Measurements from ENCODE around the gene ATP2B2.

ATP2B2 gene

DNA sequence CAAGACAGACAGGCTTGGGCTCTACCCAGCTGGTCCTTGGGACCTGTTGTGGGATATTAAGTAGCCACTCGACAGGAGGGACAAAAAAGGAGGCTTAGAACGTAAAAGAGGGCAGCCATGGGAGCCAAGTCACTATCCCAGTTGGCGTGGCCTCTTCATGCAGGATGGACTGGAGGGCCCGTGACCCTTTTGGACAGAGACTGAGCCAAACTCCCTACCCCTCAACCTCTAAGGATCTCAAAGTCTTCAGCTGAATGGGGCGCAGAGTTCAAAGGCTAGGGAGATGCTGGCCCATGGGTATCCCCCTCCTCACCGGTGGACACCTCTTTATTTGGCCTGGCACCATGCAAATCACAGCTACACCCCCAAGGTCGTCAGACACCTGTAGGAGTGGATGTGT is 126.6 kb downstream of the ATP2B2 start:
- DNase-seq = no peak

DNA sequence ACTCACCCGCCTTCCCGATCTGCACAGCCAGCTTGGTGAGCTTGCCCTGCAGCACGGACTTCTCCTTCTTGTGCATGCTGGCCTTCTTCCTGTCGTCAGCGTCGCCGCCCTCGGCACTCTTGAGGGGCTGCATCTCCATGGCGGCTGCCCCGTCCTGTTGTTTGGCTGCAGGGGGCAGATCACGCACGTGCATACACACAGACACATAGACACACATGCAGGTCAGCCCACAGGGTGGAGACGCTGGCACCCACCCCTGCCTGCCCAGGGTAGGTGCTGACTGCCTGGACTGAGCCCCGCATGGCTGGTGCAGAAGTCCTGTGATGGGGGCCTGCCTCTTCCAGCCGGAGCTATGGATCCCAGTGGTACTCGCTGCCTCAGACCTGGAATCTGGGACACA is 127.1 kb downstream of the ATP2B2 start:
- no peak for DNase-seq

DNA sequence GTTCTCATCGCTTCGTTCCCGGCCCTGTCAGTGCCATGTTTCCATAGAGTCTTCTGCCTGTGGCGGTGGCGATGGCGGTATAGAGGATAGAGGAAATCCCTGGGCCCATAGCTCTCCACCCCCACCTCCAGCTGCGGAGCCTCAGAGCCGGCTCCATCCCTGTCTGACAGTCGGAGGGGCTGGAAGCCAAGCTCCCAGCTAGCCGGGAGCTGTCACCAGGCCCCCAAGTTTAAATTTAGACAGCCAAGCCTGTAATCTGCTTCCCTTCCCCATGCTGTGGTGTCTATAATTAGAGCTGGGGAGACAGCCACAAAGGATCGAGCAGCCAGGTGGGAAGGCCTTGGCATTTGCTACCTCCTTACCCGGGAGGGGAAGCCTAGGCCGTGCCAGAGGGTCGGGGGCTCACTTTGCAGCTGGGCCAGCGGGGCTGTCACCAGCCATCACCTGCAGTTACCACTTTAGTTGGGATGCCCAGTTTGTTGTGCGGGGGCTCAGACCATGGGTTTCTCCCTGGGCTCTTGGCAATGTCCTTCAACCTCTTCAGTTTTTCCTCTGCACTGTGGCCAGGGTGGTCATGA is 128.1 kb downstream of the ATP2B2 start:
- no peak for DNase-seq

DNA sequence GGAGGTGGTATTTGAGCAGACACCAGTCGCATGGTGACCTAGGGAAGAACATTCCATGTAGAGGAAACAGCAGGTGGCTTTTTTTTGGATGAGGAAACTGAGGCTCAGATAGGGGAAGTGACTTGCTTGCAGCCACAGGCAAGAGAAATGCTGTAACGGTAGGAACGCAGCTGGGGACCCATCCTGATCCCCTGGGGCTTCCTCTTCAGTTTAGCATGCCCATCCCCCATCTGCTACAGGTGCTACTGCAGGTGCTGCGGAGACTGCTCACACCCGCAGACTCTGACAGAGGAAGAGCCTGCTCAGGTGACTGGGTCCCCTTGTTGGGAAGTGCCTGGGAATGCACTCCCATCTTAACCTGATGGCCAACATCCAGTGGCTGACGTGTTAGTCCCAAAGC is 129.0 kb downstream of the ATP2B2 start:
- no peak for DNase-seq

DNA sequence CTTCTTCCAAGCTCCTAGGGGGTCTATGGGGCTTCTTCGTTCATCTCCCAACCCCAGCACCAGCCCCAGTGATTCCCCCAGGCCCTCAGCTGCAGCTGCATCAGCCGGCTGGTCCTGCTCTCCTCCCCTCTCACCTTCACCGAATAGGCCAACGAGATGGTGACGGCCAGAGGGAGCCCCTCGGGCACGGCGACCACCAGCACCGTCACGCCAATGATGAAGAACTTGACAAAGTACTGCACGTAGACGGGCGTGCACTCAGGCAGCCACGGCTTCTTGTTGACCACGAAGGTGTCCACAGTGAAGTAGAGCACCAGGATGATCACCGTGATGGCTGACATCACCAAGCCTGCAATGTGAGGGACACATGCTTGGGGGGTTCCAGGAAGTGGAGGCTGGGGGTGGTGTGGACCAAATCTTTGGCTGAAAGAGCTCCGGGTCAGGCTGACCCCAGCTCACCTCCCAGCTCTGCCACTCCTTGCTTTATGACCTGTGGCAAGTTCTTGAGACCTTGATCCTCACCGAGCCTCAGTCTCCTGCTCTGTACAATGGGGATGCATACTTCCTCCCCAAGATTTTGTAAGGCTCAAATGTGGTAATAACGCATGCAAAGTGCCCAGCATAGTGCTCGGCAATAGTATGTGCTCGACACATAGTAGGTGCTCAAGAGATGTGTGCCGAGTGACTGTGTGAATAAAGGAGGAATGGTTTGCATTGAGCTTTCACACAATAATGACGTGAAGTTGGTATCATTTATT is 129.9 kb downstream of the ATP2B2 start:
- no peak for DNase-seq

DNA sequence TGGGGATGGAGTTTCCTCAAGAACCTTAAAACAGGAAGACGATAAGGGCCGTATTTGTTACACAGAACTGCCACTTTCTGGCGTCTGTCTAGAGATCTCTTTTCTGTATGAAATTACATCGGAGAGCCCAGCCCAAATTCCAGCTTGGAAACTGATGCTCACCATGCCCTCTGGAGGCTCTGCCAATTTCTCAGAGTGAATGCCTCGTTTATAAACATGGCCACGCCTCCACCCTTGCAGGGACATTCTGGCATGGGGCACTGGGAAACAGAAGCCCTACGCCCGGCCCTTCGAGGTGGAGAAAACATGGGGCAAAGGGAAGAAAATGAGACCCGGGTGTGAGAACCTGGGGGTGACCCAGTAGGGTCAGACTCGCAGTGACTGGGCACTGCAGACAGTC is 131.1 kb downstream of the ATP2B2 start:
- DNase-seq = no peak

DNA sequence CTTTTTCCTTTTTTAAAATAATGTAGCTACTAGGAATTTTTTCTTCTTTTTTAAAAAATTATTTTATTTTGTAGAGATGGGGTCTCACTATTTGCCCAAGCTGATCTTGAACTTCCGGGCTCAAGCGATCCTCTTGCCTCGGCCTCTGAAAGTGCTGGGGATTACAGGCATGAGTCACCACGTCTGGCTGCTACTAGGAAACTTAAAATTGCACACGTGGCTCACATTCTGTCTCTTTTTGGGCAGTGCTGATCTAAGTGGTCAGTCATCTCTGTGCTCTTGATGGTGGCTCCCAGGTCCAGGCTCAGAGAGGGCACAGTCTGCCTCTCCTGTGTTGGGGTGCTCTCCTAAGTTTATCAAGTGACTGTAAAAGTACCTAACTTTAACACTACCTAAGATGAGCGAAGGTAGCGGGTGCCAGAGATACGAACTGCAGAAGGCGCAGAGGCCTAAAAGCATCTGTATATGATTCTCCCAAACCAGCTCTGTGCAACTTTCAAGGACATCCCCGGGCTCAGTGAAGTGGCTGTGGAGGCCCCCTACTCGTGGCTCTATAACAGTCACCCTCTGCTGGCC is 131.6 kb downstream of the ATP2B2 start:
- DNase-seq = no peak

DNA sequence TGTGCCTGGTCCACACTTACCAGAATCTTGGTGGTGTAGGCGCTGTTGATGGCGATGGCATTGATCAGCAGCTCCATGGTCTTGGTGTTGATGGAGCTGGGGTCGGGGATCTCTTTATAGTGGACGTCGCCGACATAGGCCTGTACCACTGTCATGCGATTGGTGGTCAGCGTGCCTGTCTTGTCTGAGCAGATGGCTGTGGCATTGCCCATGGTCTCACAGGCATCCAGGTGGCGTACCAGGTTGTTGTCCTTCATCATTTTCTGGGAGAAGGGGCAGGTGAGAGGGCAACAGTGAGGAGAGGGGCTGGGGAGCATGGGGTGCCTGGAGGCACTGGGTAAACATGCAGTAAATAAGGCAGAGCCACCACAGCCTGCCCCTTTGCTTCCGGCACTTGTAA is 133.6 kb downstream of the ATP2B2 start:
- no peak for DNase-seq

DNA sequence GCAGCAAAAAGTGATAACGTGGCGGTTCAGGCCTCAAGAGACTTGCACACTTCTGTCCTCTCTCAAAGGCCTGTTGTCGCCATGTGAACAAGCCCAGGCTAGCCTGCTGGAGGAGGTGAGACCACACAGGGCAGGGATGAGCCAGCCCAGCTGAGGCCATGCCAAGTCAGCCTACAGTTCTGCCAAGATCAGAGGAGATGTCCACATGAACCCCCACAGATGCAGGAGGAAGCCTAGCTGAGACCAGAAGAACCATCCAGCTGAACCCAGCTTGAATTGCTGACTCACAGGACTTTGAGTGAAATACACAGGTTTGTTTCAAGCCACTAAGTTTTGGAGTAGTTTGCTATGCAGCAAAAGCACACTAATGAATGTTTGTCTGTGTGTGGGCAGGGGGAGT is 134.2 kb downstream of the ATP2B2 start:
- DNase-seq = no peak

DNA sequence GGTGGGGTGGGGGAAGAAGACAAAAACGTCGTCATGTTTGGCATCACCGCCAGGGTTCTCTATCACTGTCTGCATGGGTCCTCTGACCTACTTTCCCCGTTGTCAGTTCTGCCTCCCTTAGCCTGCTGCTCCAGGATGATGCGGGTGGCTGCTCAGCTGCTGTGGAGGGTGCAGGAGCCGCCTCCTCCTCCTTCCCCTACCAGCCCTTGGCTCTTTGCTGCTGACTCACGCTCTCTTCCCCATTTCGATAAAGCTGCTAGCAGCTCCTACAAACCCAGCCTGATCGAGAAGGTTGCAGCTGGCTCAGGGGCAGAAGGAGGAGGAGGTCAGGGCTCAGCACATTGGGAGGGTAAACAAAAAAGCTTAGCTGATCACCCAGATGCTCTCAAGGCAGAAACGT is 135.0 kb downstream of the ATP2B2 start:
- no peak for DNase-seq

DNA sequence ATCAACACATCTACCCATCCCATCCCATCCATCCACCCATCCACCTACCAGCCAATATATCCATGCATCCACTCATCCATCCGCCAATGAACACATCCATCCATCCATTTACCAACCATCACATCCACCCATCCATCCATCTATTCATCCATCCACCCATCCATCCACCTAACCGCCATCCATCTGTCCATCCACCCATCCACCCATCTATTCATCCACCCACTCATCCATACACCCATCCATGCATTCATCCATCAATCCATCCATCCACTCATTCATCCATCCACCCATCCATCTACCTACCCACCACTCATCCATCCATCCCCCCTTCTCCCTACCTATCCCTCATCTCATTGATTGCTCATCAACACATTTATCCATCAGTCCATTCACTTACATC is 136.9 kb downstream of the ATP2B2 start:
- no peak for DNase-seq

DNA sequence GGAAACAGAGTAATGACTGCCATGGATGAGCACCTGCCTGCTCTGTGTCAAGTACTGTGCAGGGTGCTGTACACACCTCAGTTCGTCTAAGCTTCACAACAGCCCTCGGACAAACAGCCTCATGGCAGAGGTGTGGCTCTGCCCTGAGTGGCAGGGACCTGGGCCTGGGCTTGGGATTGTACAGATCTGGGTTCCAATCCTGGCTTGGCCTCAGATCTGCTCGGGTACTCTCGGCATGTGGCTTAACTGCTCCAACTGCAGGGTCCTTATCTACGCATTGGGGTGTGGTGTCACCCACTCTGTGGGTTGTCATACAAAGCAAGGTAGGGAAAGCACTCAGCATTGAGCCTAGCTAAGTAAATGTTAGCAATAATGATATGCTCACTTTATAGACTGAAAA is 137.9 kb downstream of the ATP2B2 start:
- DNase-seq = no peak

DNA sequence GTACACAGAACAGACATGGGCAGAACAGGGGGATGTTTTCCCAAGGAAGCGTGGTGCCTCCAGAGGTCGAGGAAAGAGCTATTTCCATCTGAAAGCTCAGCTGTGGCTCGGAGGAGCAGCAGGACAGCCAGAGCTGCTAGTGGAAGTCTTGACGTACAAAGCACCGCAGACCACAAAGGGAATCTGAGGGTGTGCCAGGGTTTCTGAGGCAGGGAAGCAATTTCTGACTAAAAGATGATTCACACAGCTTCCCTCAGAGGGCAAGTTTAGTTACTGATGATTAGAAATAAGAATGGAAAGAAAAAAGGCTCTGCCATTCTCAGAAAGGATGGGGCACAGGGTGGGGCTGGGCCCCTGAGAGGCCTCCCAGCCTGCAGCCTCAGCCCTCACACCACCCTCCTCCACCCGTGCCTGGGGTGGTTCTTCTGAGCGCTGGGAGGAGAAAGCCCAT is 138.7 kb downstream of the ATP2B2 start:
- DNase-seq = no peak

DNA sequence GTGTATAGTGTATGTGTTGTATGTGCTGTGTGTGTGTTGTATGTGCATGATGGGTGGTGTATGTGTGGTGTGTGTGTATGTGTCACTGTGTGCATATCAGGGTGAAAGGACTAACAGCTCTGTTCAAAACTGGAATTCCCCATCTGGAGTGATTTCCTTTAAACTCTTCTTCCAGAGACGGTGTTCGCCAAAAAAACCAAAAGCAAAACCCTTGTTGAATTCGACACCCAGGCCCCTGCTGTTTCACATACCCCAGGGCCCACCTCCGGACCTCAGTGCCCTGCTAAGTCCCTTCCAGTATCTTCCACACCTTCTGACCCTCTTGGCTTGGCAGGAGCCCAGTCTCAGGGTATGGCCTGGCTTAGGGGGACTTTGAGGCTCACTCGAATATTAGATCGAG is 139.6 kb downstream of the ATP2B2 start:
- no peak for DNase-seq

DNA sequence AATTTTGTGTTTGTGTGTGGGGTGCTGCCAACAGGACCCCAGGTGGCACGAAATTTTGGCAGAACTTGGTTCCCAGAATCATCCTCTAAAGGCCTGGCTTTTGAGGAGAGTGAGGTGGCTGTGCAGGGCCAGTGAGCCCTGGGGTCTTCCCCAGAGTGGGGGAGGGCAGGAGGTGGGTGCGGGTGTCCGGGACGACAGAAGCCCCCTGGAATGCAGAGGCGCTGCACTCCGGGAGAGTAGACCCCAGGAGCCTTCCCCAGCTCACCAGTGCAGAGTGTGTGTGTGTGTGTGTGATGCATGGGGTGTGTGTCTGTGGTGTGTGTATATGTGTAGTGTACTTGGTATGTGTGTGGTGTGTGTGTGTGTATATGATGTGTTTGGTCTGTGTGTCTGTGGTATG is 140.1 kb downstream of the ATP2B2 start:
- DNase-seq = no peak

DNA sequence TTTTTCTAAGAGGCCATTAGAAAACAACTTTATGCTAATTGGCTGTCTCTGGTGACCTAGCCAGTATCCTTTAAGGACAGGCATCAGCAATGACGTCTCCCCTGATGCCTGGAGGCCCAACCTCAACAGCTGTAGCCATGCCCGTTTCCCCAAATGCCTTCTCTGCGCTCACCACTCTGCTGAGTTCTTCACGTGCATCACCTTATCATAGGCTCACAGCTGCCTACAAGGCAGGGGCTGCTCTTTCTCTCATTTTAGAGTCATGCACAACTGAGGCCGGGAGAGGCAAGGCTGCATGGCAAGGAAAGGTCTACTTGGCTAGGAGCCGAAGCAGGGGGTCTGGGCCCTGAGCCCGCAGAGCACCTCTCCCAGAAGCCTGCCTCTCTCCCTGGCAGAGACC is 140.6 kb downstream of the ATP2B2 start:
- DNase-seq = no peak

DNA sequence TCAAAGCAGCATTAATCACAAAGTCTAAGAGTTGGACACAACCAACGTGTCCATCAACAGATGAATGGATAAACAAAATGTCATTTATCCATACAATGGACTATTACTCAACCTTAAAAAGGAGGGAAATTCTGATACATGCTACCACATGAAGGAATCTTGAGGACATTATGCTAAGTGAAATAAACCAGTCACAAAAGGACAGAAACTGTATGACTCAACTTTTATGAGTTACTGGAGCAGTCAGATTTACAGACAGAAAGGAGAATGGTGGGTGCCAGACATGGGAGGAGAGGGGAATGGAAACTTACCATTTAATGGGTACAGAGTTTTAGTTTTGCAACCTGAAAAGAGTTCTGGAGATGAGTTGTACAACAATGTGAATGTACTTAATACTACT is 141.5 kb downstream of the ATP2B2 start:
- no peak for DNase-seq

DNA sequence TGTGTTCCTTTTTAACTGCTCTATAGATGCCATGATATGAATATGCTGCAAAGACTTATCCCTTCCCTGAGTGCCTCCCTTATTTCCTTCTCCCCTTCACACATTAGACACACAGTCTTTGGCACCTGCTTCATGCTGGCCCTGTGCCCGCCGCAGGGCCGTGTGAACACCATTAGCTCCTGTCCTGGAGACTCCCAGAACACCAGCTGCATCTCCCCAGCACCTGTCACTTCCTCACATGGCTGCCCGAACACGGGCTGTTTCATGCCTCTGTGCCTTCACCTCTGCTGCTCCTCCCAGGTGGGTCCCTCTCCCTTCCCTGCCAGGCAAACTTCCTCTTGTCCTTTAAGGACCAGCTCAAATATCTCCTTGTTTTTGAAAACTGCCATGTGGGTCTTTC is 144.0 kb downstream of the ATP2B2 start:
- DNase-seq = peak; percentile 79

DNA sequence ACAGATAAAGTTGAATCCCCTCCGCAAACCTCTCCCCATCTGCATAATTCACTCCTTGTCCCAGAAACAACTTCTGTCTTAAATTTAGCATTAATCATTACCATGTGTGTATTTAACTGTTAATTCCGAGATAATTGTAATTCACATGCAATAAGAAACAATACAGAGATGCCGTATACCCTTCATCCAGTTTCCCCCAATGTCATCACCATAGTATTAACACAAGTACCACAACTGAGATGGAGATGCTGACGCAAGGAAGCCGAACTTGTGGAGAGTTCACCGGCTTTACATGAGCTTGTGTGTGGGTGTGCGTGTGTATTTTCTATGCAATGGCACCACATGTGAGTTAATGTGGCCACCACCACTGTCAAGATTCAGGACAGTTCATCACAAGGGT is 144.9 kb downstream of the ATP2B2 start:
- DNase-seq = no peak

DNA sequence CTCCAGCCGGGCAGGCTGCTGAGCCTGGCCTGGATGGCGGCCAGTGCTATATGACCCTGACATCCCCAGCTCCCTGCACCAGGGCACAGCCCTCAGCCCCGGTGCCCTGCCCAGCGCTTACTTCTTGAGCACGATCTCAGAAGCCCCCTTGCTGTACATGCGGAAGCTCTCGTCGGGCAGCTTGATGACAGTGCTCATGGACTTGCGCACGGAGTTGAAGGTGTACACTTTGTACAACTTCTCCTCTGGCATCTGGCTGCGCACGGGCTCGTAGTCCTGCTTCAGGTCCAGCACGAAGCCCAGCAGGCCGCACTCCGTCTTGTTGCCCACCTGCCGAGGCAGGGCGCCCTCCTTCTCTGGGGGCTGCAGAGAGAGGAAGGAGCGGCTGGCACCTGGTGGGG is 145.6 kb downstream of the ATP2B2 start:
- DNase-seq = no peak

DNA sequence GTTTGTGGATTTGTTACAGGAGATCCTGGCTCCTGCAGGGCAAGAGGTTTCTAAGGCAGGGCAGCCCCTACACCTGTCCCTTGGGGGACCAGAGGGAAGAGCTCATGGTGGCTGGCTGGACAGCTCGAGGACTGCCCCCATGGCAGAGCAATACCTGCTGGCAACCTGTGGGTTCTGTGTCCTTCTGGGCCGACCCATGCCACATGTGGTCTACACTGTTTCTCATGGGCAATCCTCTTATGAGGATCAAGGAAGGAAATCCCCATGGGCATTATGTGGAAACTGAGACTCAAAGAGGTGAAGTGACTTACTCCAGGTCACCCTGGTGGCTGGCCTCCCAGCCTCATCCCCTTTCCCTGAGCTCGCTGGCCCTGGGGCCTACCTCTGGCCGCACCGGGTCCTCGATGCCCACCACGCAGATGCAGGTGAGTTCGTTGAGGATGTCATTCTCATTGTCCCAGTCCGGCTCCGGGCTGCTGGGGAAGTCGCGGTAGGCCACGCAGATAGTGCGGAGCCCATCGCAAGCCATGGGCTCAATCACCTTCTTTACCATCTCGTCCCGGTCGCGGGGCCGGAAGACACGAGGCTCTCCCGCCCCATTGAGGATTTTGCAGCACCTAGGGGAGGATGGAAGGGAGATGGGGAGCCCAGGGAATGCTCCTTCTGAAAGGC is 146.9 kb downstream of the ATP2B2 start:
- no peak for DNase-seq

DNA sequence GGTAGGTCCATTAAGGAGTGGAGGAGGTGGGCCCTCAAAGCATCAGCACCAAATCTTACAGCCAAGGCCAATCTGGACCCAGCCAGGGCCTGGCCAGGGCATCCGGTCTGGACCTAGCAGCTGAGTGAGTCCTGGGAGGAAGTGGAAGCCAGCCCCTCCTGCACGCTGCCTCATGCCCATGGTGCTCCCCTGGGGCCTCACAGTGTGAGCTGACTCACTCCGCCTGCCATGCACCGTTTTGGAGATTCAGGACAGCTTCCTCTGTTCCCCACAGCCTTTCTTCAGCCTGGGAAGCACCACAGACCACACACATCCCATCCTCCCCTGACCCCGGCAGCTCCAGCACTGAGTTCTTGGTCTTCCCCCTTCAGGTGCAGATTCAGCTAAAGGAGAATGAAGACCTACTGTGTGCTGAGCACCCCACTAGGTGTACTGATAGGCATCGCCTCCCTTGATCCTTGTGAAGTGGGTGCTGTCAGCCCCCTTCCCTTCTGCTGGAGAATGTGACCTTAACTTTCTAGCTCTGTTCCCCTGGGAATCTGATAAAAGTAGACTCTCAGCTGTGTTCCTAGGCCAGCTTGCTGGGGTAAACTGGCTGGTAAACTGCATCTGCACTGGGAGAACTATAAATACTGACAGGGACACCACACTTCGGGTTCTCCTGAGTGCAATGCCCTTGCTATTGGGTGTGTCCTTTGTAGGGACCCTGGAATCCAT is 147.6 kb downstream of the ATP2B2 start:
- no peak for DNase-seq

DNA sequence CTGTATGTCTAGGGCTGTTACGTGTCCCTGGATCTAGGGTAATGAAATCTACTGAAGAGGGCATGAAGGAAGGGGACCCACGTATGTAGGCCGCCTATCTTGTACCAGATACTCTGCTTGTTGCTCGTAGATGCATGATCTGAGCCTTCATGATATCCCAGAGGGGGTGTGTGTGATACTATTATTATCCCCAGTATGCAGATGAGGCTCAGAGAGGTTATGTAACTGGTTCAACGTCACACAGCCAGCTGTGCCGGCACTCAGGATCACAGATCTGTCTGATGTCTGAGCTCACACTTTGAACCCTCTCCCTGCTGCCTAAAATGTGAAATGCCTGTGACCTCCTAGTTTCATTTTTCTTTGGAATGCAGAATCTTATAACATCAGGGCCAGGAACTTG is 148.3 kb downstream of the ATP2B2 start:
- no peak for DNase-seq
